SU-DHL-6 (cell line): ENCODE measurements around the gene MITD1.

Source experiments
- H2AFZ ChIP-seq: fragments of 200-600 bp; sonication (generic); 2 replicates; pipeline ENCODE4 v1.6.1; 2014; ENCODE audit warnings: low read depth, mild to moderate bottlenecking, moderate library complexity, mixed read lengths, antibody characterized with exemption, low read length; ENCODE audit not compliant: severe bottlenecking
- H3F3A ChIP-seq: fragments of 200-600 bp; shearing (Covaris generic); 2 replicates; pipeline ENCODE4 v1.6.0; 2016; ENCODE audit warnings: antibody characterized with exemption, mild to moderate bottlenecking; ENCODE audit not compliant: insufficient read depth
- H3K27ac ChIP-seq: fragments of 200-600 bp; sonication (generic); 2 replicates; pipeline ENCODE4 v1.5.1; 2016; ENCODE audit warnings: low read depth, mild to moderate bottlenecking, low read length, moderate library complexity, mixed read lengths
- H3K27me3 ChIP-seq: fragments of 200-600 bp; sonication (generic), shearing (Covaris generic); 2 replicates; pipeline ENCODE4 v1.6.0; 2014; ENCODE audit warnings: mild to moderate bottlenecking, low read length
- H3K36me3 ChIP-seq: fragments of 200-600 bp; sonication (generic); 2 replicates; pipeline ENCODE4 v1.6.1; 2014; ENCODE audit warnings: mild to moderate bottlenecking, low read length, mixed read lengths
- H3K4me2 ChIP-seq: fragments of 300-600, 200-600 bp; shearing (Covaris generic), sonication (generic); 2 replicates; pipeline ENCODE4 v1.6.0; 2014; ENCODE audit warnings: low read length, low read depth, mild to moderate bottlenecking; ENCODE audit not compliant: poor library complexity, severe bottlenecking
- H3K4me3 ChIP-seq: fragments of 200-600 bp; sonication (generic); 2 replicates; pipeline ENCODE4 v1.5.1; 2014; ENCODE audit warnings: antibody characterized with exemption, low read length, mild to moderate bottlenecking, mixed read lengths; ENCODE audit not compliant: insufficient read depth, poor library complexity, severe bottlenecking
- H3K79me2 ChIP-seq: fragments of 200-600 bp; sonication (generic); 2 replicates; pipeline ENCODE4 v1.6.1; 2014; ENCODE audit warnings: mild to moderate bottlenecking, low read length, moderate library complexity; ENCODE audit not compliant: insufficient read depth
- H3K9ac ChIP-seq: fragments of 200-600 bp; sonication (generic); 2 replicates; pipeline ENCODE4 v1.7.0; 2014; ENCODE audit warnings: mild to moderate bottlenecking, low read length
- H3K9me2 ChIP-seq: fragments of 200-600 bp; sonication (generic); replicated peaks from 2 replicates; pipeline ENCODE4 v1.6.1; 2014; ENCODE audit warnings: low read length; ENCODE audit not compliant: insufficient read depth
- H3K9me3 ChIP-seq: fragments of 200-600 bp; sonication (generic); 2 replicates; pipeline ENCODE4 v1.6.1; 2014; ENCODE audit warnings: low read length, mixed read lengths; ENCODE audit not compliant: insufficient read depth
- H4K20me1 ChIP-seq: fragments of 200-600 bp; sonication (generic); 2 replicates; pipeline ENCODE4 v1.6.1; 2014; ENCODE audit warnings: low read depth, mild to moderate bottlenecking, antibody characterized with exemption, low read length, moderate library complexity, mixed read lengths
- CTCF ChIP-seq: fragments of 200-600 bp; sonication (generic); IDR thresholded peaks from one replicate; pipeline ENCODE4 v1.5.1; 2017; ENCODE audit warnings: antibody characterized with exemption, mild to moderate bottlenecking, low read length, moderate library complexity; ENCODE audit not compliant: insufficient read depth, poor library complexity, severe bottlenecking
- EZH2phosphoT487 ChIP-seq: fragments of 200-600 bp; sonication (generic), shearing (Covaris generic); conservative IDR thresholded peaks from 2 replicates; pipeline ENCODE4 v1.6.1; 2018; ENCODE audit warnings: mild to moderate bottlenecking, antibody characterized with exemption, low read length, moderate library complexity, mixed read lengths

MITD1 gene

GRCh38 chr2:99156891-99157290 lies 24.0 kb downstream of the MITD1 start:
- Histone ChIP-seq H3K4me3 (no peak overlapping the region), H3K36me3 (no peaks in the 10 kb centered on the region), H3F3A (0 out of 2 replicates have a peak, but pooled peaks cover 4% of the 10 kb centered on the region), H3K27ac (no peak overlapping the region), H2AFZ (no peak overlapping the region), H3K9me2 (no peaks in the 10 kb centered on the region), H3K9ac (no peak overlapping the region), H4K20me1 (no peaks in the 10 kb centered on the region), H3K79me2 (peaks cover 36% of the 10 kb centered on the region; the same call in 1 of the 2 replicates), H3K9me3 (no peaks in the 10 kb centered on the region), H3K27me3 (no peaks in the 10 kb centered on the region), H3K4me2 (peak overlapping the region; percentile 9)
- TF ChIP-seq EZH2phosphoT487 (no peak), CTCF (no peak)

DNA sequence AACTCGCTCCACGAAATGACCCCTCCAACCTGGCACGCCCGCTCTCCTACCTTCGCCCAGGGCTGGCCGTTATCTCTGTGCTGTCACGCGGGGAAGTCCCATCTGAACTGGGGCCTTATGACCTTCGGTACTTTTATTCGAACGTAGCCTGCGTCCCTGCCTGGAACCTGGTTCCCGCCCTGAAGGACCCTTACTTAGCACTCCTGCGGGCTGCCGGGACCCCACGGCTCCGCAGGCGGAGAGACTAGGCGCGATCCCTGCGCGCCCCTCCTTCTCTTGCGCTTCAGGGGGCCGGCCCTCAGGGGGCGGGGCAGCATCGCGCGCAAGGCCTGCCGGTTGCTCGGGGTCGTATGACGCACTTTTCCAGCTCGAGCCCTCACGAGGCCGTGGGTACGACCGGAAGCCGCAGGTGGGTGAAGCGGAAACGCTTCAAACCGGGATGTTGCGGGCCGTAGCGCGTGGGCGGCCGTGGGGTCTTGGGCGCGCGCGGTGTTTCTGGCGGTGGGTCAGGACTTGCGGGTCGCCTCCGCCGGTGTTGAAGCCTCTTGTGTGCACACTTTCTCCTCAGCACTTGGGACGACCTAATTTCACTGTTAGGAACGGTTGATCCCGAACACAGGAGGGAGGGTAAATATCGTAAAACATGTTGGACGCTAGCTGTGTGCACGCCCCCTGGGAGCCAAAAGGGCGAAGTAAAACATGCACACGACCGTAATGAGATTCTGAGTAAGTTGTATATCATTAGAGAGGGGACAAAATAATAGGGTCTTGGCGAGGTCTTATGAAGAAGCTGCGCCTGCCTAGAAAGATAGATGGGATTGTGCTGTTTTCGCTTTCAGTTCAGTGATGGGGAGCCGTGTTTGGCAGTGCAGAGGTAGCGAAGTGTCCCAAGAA lies 26.0 kb downstream of the MITD1 start, which contains the start of the genes LIPT1 and TSGA10:
Gene LIPT1 (plus strand): TSS at position 325 of the 894 bp plus-strand sequence. CDS start 6,991 bp downstream, outside the sequence.
Gene TSGA10 (minus strand): TSS at position 300 of the 894 bp plus-strand sequence. CDS start 45,503 bp downstream, outside the sequence.
- Histone ChIP-seq H3K9me2 (no peaks in the 10 kb centered on the region), H3K4me3 (peak within 1 kb of the TSS; percentile 91), H3K79me2 (peaks cover 41% of the 10 kb centered on the region; the same call in 1 of the 2 replicates), H3K27ac (peak within 1 kb of the TSS; percentile 75), H3K9me3 (no peaks in the 10 kb centered on the region), H2AFZ (peak within 1 kb of the TSS; percentile 95), H3K36me3 (no peaks in the 10 kb centered on the region), H3F3A (0 out of 2 replicates have a peak, but pooled peaks cover 6% of the 10 kb centered on the region), H3K4me2 (peak within 1 kb of the TSS; percentile 93), H4K20me1 (no peaks in the 10 kb centered on the region), H3K9ac (peak within 1 kb of the TSS; percentile 76), H3K27me3 (no peaks in the 10 kb centered on the region)
- TF ChIP-seq CTCF, result no peak
- no peak for TF ChIP-seq EZH2phosphoT487

DNA sequence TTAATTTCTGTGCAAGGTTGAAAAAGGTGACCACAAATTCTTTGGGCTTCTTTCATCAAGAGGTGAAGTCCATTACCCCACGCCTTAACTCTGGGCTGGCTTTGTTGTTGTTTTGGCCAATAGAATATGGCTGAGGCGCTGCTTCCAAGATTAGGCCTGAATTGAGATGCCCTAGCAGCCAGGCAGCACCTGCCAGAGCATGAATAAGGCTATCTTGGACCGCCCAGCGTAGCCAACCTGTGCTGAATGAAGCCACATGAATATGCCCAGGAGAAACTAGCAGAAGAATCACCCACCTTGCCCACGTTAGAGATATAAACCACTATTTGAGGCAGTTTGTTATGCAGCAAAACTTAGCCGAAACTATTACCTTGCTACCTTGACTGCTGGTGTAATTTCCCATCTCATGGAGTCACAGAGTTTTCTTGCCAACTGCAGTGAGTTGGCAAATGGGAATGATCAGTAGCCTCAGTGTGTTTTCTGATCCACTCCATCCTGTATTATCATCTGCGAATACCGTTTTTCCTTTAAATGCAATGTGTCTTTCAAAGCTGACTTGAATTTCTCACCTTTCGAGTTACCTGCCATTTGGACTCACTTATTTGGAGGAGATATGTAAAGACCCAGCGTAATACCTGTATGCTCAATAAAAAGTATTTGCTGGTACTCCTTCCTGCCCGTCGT lies 26.8 kb downstream of the MITD1 start:
- peak overlapping the region; percentile 93 for H3K4me2 ChIP-seq
- no peaks in the 10 kb centered on the region for H3K9me3 ChIP-seq
- peak overlapping the region; percentile 75 for H3K27ac ChIP-seq
- TF ChIP-seq CTCF (no peak), EZH2phosphoT487 (no peak)
- H2AFZ ChIP-seq, result peak overlapping the region; percentile 95
- H3K9me2 ChIP-seq, result no peaks in the 10 kb centered on the region
- no peaks in the 10 kb centered on the region for H3K27me3 ChIP-seq
- peak overlapping the region; percentile 76 for H3K9ac ChIP-seq
- 0 out of 2 replicates have a peak, but pooled peaks cover 6% of the 10 kb centered on the region for H3F3A ChIP-seq
- H3K4me3 ChIP-seq, result peak overlapping the region; percentile 91
- peaks cover 41% of the 10 kb centered on the region; the same call in 1 of the 2 replicates for H3K79me2 ChIP-seq
- no peaks in the 10 kb centered on the region for H3K36me3 ChIP-seq
- H4K20me1 ChIP-seq, result no peaks in the 10 kb centered on the region
